ENCODE results near the gene EML1.
"Not testable (repeated sequence)": the region's sequence is repeated elsewhere in the genome, so short reads cannot be mapped to it uniquely, and the experiment has no call there.

EML1 gene

GRCh38 chr14:99938376-99938775 is 145.2 kb downstream of the EML1 start:
- no peak for DNase-seq (ENCODE audit: low spot score)

DNA sequence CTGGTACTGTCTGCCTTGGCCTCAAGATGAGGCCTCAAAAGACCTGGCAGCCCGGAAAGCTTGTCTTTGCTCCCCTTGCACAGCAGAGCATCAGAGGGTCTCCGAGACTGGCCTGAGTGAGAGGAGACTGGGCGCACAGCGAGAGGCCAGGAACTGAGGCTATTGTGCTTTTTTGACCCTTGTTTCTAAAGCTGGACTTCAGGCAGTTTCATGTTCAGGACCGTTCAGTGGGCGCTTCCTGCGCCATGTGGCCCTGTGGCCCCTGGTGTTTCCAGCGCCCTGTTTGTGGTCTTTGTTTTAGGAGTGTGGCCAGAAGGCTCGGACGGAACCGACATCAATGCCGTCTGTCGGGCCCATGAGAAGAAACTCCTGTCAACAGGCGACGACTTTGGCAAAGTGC is 145.7 kb downstream of the EML1 start:
- DNase-seq (ENCODE audit: low spot score) = no peak

DNA sequence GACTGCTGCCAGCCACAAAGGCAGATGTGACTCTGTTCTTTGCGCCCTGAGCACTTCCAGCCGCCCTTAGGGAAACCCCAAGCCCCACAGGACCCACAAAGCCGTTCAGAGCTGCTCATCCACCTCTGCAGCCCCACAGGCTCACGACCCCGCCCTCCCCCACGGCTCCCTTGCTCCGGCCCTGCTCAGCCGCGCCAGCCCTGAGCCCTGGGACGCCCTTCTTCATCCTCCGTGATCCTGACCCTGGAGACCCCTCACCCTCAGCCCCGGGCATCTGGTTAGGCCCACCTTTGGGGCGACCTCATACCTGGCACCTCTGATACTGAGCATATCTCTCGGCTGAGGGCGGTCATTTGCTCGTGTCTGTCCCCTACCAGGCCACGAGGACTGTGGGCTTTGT is 146.2 kb downstream of the EML1 start:
- no peak for DNase-seq (ENCODE audit: low spot score)

- no peak for DNase-seq (ENCODE audit: low spot score)
Measured at GRCh38 chr14:99940064-99940463, 146.9 kb downstream of the EML1 start.

GRCh38 chr14:99941211-99941610 is 148.0 kb downstream of the EML1 start:
- DNase-seq (ENCODE audit: low spot score) = no peak

DNA sequence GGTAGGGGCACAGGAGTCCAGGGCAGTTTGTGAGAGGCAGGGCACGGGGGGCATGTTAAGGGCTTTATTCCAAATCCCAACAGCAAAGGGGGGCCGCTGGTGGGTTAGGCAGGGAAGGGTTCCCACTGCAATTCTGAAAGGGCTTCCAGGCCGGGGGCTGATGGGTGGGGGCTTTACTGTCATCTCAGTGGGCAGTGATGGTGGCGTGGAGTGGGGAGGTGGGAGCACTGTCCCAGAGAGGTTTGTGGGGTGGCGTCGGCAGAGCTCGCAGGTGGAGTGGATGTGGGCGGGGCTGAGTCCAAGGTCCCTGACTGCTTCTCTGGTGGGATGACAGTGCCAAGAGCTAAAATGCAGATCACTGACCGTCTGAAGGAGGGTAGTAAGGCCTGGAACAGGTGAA is 150.4 kb downstream of the EML1 start:
- DNase-seq (ENCODE audit: low spot score) = no peak

DNA sequence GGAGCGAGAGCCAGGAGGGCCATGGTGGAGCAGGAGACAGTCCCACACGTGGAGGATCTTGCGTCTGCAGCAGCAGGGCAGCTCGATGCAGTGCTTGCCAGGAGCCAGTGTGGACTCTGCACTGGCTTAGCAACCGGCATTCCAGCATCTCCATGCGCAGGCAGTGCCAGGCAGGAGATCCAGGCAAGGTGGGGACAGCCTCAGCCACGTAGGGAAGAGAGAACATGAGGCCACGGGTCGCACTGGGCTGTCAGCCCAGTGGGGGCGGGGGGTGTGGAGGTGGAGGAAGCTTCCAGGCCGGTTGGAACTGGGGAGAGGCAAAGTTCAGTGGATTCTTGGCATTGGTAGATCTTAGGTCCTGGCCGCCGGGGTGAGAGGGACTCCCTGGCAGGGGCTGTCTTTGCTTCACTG is 151.0 kb downstream of the EML1 start:
- no peak for DNase-seq (ENCODE audit: low spot score)

DNA sequence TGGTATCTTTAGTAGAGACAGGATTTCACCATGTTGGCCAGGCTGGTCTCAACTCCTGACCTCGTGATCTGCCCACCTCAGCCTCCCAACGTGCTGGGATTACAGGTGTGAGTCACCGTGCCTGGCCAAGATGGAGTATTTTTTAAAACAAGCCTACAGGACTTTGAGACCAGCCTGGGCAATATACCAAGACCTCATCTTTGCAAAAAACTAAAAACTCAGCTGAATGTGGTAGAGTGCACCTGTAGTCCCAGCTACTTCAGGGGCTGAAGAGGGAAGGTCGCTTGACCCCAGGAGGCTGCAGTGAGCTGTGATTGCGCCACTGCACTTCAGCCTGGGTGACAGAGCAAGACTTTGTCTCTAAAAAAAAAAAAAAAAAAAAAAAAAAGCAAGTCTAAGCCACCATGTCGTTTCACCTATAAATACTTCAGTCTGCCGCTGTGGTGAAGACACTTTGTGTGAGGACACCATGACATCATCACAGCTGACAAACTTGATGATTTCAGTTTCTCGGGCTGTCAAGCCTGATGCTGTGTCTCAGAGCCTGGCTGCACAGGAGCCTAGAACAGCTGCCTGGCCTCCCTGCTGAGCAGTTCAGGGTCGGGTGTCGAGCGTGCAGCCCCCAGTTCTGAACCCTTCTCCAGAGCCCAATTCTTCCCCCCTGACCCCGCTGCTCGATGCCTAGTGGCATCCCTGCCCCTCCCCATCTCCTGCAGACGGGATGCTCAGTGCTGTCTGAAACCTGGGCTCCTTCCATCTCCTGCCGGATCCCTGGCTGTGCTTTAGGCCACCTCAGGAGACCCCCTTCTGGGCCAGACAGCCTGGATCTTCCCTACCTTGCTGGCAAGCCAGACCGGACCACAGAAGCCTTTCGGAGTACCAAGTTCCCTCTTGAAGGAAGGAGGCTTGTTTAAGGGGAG is 152.8 kb downstream of the EML1 start:
- no peak for DNase-seq (ENCODE audit: low spot score)

- peak; percentile 14 for DNase-seq (ENCODE audit: low spot score)
Measured at GRCh38 chr14:99946652-99947489, 153.7 kb downstream of the EML1 start.

GRCh38 chr14:99947695-99948094 is 154.5 kb downstream of the EML1 start:
- DNase-seq (ENCODE audit: low spot score) = no peak

DNA sequence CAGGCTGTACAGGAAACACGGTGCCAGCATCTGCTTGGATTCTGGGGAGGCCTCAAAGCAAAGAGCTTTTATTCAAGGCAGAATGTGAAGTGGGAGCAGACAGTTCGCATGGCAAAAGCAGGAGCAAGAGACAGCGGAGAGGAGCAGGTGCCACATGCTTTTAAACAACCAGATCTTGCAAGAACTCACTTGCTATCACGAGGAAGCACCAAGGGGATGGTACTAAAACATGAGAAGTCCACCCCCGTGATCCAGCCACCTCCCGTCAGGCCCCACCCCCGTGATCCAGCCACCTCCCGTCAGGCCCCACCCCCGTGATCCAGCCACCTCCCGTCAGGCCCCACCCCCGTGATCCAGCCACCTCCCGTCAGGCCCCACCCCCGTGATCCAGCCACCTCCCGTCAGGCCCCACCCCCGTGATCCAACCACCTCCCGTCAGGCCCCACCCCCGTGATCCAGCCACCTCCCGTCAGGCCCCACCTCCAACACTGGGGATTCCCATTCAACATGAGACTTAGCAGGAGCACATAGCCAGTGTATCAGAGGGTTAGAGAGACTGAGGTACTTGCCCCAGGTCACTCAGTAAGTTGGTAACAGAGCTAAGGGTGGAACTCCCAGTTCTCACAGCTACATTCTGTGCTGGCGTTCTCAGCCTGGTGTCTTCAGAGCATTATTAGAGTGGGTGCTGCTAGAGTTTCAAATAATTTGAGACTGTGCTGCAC is 156.0 kb downstream of the EML1 start:
- DNase-seq (ENCODE audit: low spot score) = not testable (repeated sequence)

GRCh38 chr14:99950181-99950580 is 157.0 kb downstream of the EML1 start:
- no peak for DNase-seq (ENCODE audit: low spot score)

DNA sequence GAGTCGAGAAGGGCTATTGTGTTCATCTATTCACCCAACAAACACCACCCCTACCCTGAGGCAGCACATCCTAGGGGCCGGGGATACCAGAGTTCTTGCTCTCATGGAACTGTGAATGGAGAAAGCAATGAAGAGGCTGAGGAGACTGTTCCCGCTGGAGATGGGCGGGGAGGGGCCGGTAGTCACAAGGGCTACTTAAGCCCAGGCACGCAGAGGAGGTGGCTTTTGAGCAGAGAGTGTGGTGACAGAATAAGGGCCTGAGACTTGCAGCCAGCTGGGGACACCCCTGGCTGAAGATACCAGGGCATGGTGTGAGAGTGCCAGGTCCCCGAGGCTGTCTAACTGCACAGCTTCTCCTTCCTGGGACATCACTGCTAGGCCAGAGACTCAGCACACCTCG is 157.9 kb downstream of the EML1 start:
- no peak for DNase-seq (ENCODE audit: low spot score)

- DNase-seq (ENCODE audit: low spot score) = no peak
Measured at GRCh38 chr14:99952039-99952438, 158.8 kb downstream of the EML1 start.

DNA sequence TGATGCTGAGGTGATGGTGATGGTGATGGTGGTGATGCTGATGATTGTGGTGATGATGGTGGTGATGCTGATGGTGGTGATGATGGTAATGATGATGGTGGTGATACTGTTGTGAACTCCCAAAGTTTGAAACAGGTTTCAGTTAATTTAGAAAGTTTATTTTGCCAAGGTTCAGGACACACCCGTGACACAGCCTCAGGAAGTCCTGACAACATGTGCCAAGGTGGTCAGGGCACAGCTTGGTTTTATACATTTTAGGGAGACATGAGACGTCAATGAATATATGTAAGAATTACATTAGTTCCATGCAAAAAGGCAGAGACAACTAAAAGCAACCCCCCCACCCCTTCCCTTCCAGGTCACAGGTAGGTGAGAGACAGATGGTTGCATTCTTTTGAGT is 159.2 kb downstream of the EML1 start:
- no peak for DNase-seq (ENCODE audit: low spot score)

- no peak for DNase-seq (ENCODE audit: low spot score)
Measured at GRCh38 chr14:99955826-99956455, 162.7 kb downstream of the EML1 start.

GRCh38 chr14:99958380-99958779 is 165.2 kb downstream of the EML1 start:
- DNase-seq (ENCODE audit: low spot score) = no peak

- no peak for DNase-seq (ENCODE audit: low spot score)
Measured at GRCh38 chr14:99961826-99962518, 168.8 kb downstream of the EML1 start.

- no peak for DNase-seq (ENCODE audit: low spot score)
Measured at GRCh38 chr14:99964979-99965378, 171.8 kb downstream of the EML1 start.

DNA sequence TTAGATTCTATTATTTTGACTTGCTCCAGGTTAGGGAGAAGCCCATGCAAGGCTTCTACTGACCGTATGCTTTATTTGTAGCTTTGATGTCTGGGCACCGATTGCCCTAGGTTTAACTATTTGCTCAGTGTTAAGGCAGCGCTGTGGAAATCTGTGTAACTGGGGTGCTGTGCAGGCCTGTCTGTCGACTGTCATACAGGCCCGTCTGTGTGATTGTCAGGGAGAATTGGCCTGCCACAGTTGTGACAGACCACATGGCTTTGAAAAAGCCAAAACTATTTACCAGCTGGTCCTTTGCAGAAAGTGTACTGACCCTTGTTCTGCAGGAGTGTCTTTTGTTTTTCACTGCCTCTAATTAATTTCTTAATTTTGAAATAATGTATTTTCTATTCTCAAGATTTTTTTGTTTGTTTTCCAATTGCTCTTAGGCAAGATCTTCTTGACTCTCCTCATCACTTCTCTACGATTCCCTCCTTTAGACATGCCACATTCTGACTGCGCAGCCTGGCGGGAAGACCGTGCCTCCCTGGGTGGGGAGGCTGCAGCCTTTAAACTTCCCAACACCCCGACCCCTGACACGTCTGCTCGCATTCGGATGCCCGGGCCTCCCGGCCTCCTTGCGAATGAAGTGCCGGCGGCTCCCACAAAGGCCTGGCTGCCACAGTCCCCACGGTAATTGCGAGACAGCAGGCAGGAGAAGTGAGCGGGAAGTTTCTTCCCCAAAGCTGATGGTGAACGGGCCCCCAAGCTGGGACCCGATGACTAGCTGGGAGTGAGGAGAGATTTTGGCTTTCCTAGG is 173.0 kb downstream of the EML1 start:
- no peak for DNase-seq (ENCODE audit: low spot score)

DNA sequence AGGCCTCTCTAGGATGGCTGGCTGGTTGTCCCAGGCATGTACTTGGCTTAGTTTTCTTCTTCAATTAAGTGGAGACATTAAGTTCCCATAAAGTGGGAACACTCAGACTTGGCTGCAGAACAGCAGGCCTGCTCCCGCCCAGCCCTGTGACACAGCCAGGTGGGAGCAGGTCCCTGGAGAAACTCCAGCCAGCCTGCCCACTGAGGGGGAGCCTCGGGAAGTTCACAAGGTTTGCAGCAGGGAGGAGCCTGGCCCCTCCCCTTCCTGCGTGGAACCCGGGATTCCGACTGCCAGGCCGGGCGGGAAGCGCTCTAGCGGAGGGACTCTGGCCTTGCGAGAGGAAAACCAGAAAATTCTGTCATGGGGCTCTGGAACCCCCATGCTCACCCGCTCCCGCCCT is 173.7 kb downstream of the EML1 start:
- DNase-seq (ENCODE audit: low spot score) = no peak

All from hematopoietic multipotent progenitor cell treated with erythropoietin and hydrocortisone succinate and interleukin-3 and kit ligand, for 17 days (in vitro differentiated cells).